H1 (cell line): Measurements from ENCODE around the gene PLK3. TPM values are rescaled to one million over a fixed set of nuclear protein-coding genes. Genes with fewer than 3 reads are reported as not detected.

Source experiments
- CTCF ChIA-PET: fragments of 300-600 bp; sonication (Branson Sonifier 250); formaldehyde crosslinking; loops from one replicate; lab custom pipeline; 2021; ENCODE audit not compliant: partially characterized antibody; lab: Charles Lee
- POLR2A ChIA-PET: fragments of 300-600 bp; sonication (Branson Sonifier 250); formaldehyde crosslinking; loops from one replicate; lab custom pipeline; 2021; ENCODE audit warnings: inconsistent platforms; ENCODE audit not compliant: partially characterized antibody; lab: Charles Lee
- DNase-seq, 2 experiments: peaks; one replicate each; pipeline versions ENCODE4 v3.0.0 to v3.0.0-alpha.2; 2010 to 2022; ENCODE audit warnings: low spot score in 2 of 2, low read depth in 1 of 2, mixed read lengths in 1 of 2
- FAIRE-seq: peaks from 2 replicates; lab custom pipeline; 2011; peaks lifted over from hg19 to GRCh38; lab: Jason Lieb, UNC
- H2AFZ ChIP-seq: 2 replicates; pipeline ENCODE4 v1.8.1; 2012; ENCODE audit warnings: low read length, inconsistent platforms
- H2AK5ac ChIP-seq: 2 replicates; pipeline ENCODE4 v1.6.1; 2013; ENCODE audit warnings: low read depth, low read length
- H2BK120ac ChIP-seq: replicated peaks from 2 replicates; pipeline ENCODE3; 2013; ENCODE audit warnings: low read depth, low read length, inconsistent platforms
- H2BK12ac ChIP-seq: 2 replicates; pipeline ENCODE4 v1.6.1; 2013; ENCODE audit warnings: low read depth, low read length
- H2BK15ac ChIP-seq: 2 replicates; pipeline ENCODE4 v1.6.1; 2013; ENCODE audit warnings: low read length
- H2BK20ac ChIP-seq: 2 replicates; pipeline ENCODE4 v1.6.1; 2013; ENCODE audit warnings: low read length
- H2BK5ac ChIP-seq: 2 replicates; pipeline ENCODE4 v1.6.1; 2013; ENCODE audit warnings: low read depth, low read length
- H3K14ac ChIP-seq: 2 replicates; pipeline ENCODE4 v1.6.1; 2013; ENCODE audit warnings: inconsistent platforms; ENCODE audit not compliant: insufficient read length
- H3K18ac ChIP-seq: 2 replicates; pipeline ENCODE4 v1.6.1; 2013; ENCODE audit warnings: low read length; ENCODE audit errors: extremely low read depth
- H3K23ac ChIP-seq: 2 replicates; pipeline ENCODE4 v1.6.1; 2013; ENCODE audit warnings: inconsistent platforms; ENCODE audit not compliant: insufficient read length
- H3K23me2 ChIP-seq: 2 replicates; pipeline ENCODE4 v1.6.1; 2013; ENCODE audit warnings: low read depth, low read length
- H3K27ac ChIP-seq: 2 replicates; pipeline ENCODE4 v1.6.1; 2011; ENCODE audit warnings: low read depth, low read length, inconsistent platforms
- H3K27me3 ChIP-seq, 4 experiments: replicated peaks in 1 of 4; 1 replicate in 1 of 4; 2 replicates in 3 of 4; pipeline versions ENCODE4 v1.6.1 to v1.8.1; 2011 to 2013; ENCODE audit warnings: low read length in 3 of 4, mild to moderate bottlenecking in 3 of 4, inconsistent platforms in 2 of 4, mixed read lengths in 2 of 4, moderate library complexity in 1 of 4; ENCODE audit not compliant: control insufficient read depth in 3 of 4, insufficient read depth in 3 of 4; ENCODE audit errors: extremely low read depth in 1 of 4
- H3K36me3 ChIP-seq, 4 experiments: 2 replicates each; pipeline versions ENCODE4 v1.6.1 to v1.8.1; 2011 to 2013; ENCODE audit warnings: mild to moderate bottlenecking in 4 of 4, low read length in 3 of 4, moderate library complexity in 2 of 4, control low read depth in 1 of 4, inconsistent platforms in 1 of 4; ENCODE audit not compliant: insufficient read depth in 4 of 4, control insufficient read depth in 2 of 4
- H3K4ac ChIP-seq: replicated peaks from 2 replicates; pipeline ENCODE3; 2013; ENCODE audit warnings: low read length, low read depth, mixed read lengths, inconsistent platforms; ENCODE audit not compliant: insufficient read length
- H3K4me1 ChIP-seq, 4 experiments: replicated peaks in 1 of 4; 1 replicate in 1 of 4; 2 replicates in 3 of 4; pipeline versions ENCODE4 v1.6.1 to v1.8.1; 2011 to 2013; ENCODE audit warnings: low read length in 3 of 4, inconsistent platforms in 2 of 4, mixed read lengths in 1 of 4; ENCODE audit not compliant: insufficient read depth in 4 of 4, control insufficient read depth in 3 of 4
- H3K4me2 ChIP-seq, 2 experiments: 2 replicates each; pipeline versions ENCODE4 v1.6.1 to v1.8.1; 2011 to 2013; ENCODE audit warnings: low read depth in 2 of 2, low read length in 2 of 2, control low read depth in 1 of 2, inconsistent platforms in 1 of 2, mild to moderate bottlenecking in 1 of 2; ENCODE audit not compliant: insufficient read depth in 1 of 2
- H3K4me3 ChIP-seq, 4 experiments: fragments of 200-600, 300-600 bp in 1 of 4; sonication (generic), shearing (Covaris generic), sonication (Bioruptor Twin) in 1 of 4; 2 replicates each; pipeline versions ENCODE4 v1.5.1 to v1.8.1; 2011 to 2016; ENCODE audit warnings: low read length in 4 of 4, low read depth in 3 of 4, control low read depth in 2 of 4, inconsistent platforms in 2 of 4, mild to moderate bottlenecking in 2 of 4, mixed read lengths in 1 of 4, moderate library complexity in 1 of 4; ENCODE audit not compliant: insufficient read depth in 2 of 4; ENCODE audit errors: extremely low read depth in 1 of 4
- H3K56ac ChIP-seq: replicated peaks from 2 replicates; pipeline ENCODE3; 2013; ENCODE audit warnings: low read depth, mild to moderate bottlenecking, mixed read lengths, low read length, inconsistent platforms; ENCODE audit not compliant: insufficient read length
- H3K79me1 ChIP-seq: 2 replicates; pipeline ENCODE4 v1.6.1; 2013; ENCODE audit warnings: low read depth, low read length, control low read depth
- H3K79me2 ChIP-seq, 2 experiments: 2 replicates each; pipeline versions ENCODE4 v1.6.1 to v1.8.1; 2012 to 2013; ENCODE audit warnings: low read length in 2 of 2, mild to moderate bottlenecking in 2 of 2, inconsistent platforms in 1 of 2; ENCODE audit not compliant: insufficient read depth in 2 of 2, control insufficient read depth in 1 of 2
- H3K9ac ChIP-seq, 4 experiments: replicated peaks in 1 of 4; 1 replicate in 1 of 4; 2 replicates in 3 of 4; pipeline versions ENCODE4 v1.6.1 to v1.8.1; 2011 to 2013; ENCODE audit warnings: low read depth in 3 of 4, low read length in 3 of 4, control low read depth in 2 of 4, mild to moderate bottlenecking in 2 of 4, moderate library complexity in 2 of 4, inconsistent platforms in 1 of 4; ENCODE audit errors: extremely low read depth in 1 of 4
- H3K9me3 ChIP-seq, 2 experiments: 2 replicates each; pipeline versions ENCODE4 v1.6.1 to v1.8.1; 2012 to 2013; ENCODE audit warnings: mild to moderate bottlenecking in 2 of 2, moderate library complexity in 2 of 2, control low read depth in 1 of 2, inconsistent platforms in 1 of 2, low read depth in 1 of 2, low read length in 1 of 2, mixed read lengths in 1 of 2; ENCODE audit not compliant: insufficient read depth in 2 of 2
- H4K20me1 ChIP-seq, 2 experiments: replicated peaks in 1 of 2; 2 replicates each; pipeline versions ENCODE3 to v1.8.1; 2011 to 2013; ENCODE audit warnings: inconsistent platforms in 2 of 2, low read length in 2 of 2, mild to moderate bottlenecking in 1 of 2; ENCODE audit not compliant: insufficient read depth in 2 of 2, control insufficient read depth in 1 of 2
- H4K5ac ChIP-seq: 2 replicates; pipeline ENCODE4 v1.6.1; 2013; ENCODE audit warnings: low read length, low read depth, mixed read lengths, inconsistent platforms; ENCODE audit not compliant: insufficient read length
- H4K8ac ChIP-seq: 2 replicates; pipeline ENCODE4 v1.8.0; 2013; ENCODE audit warnings: mild to moderate bottlenecking, moderate library complexity, low read length, inconsistent platforms; ENCODE audit not compliant: insufficient read depth; ENCODE audit errors: extremely low read depth
- H4K91ac ChIP-seq: replicated peaks from 2 replicates; pipeline ENCODE3; 2013; ENCODE audit warnings: low read length, mixed read lengths, inconsistent platforms; ENCODE audit not compliant: insufficient read length
- ASH2L ChIP-seq: fragments of 200-600, 300-600 bp; sonication (generic); IDR thresholded peaks from one replicate; pipeline ENCODE4 v1.7.1; 2017; ENCODE audit warnings: low read length
- BCL11A ChIP-seq, 2 experiments: IDR thresholded peaks; one replicate each; pipeline ENCODE4 v1.6.1; 2011; ENCODE audit warnings: low read depth in 2 of 2, low read length in 2 of 2, mild to moderate bottlenecking in 2 of 2
- KDM4A ChIP-seq: IDR thresholded peaks from one replicate; pipeline ENCODE4 v1.7.1; 2012; ENCODE audit warnings: low read depth, mild to moderate bottlenecking, moderate library complexity, low read length, inconsistent platforms; ENCODE audit not compliant: severe bottlenecking
- PHF8 ChIP-seq: fragments of 200-600 bp; sonication (generic); conservative IDR thresholded peaks from 2 replicates; pipeline ENCODE4 v1.7.1; 2012; ENCODE audit warnings: low read depth, mild to moderate bottlenecking, inconsistent platforms, low read length, moderate library complexity
- RNF2 ChIP-seq: fragments of 200-900, 300-1000 bp; sonication (generic); IDR thresholded peaks from 2 replicates; pipeline ENCODE4 v1.7.1; 2016; ENCODE audit warnings: borderline replicate concordance, low read depth, mild to moderate bottlenecking, antibody characterized with exemption, low read length; ENCODE audit not compliant: poor library complexity, severe bottlenecking; ENCODE audit errors: missing control alignments
- WGBS, 2 experiments: shearing (Covaris generic) in 1 of 2; methylation state at CpG; one replicate each; pipeline versions ENCODE4 v1.1.6 to v1.1.7; 2013 to 2015; ENCODE audit warnings: low lambda C conversion rate in 2 of 2, mixed read lengths in 2 of 2, inconsistent platforms in 1 of 2, low coverage in 1 of 2, missing lambda C conversion rate in 1 of 2; ENCODE audit not compliant: insufficient replicate concordance in 2 of 2, insufficient coverage in 1 of 2, insufficient read length in 1 of 2; ENCODE audit errors: extremely low coverage in 1 of 2, missing lambda C conversion rate in 1 of 2; 5-methylcytosine and 5-hydroxymethylcytosine counted together
- polyA plus RNA-seq, 7 experiments: library from polyadenylated mRNA; depleted of rRNA in 3 of 7; stranded (reverse) in 5 of 7; unstranded in 2 of 7; fragments of >200 nt in 5 of 7; fragments of 200-250 nt in 2 of 7; gene quantifications; 1 replicate in 5 of 7; 2 replicates in 1 of 7; 4 replicates in 1 of 7; pipeline versions ENCODE4 v1.2.1 to v1.2.3, GENCODE V29; 2011 to 2013; ENCODE audit warnings: missing spikeins in 2 of 7, mixed read lengths in 2 of 7
- total RNA-seq: library from RNA; stranded (reverse); fragmentation: NEBNext Ultra II Directional; extraction: Animal tissue kit (Norgen Biotek cat#: 25700); gene quantifications from 2 replicates; pipeline ENCODE4 v1.2.1, GENCODE V29; 2021
- TF ChIP-seq, protein P1 (sequence below), 3 experiments: IDR thresholded peaks; 1 replicate in 2 of 3; 2 replicates in 1 of 3; pipeline versions ENCODE4 v1.5.1 to v1.6.1; 2011; ENCODE audit warnings: low read length in 3 of 3, mild to moderate bottlenecking in 3 of 3, inconsistent platforms in 2 of 3, low read depth in 1 of 3, moderate library complexity in 1 of 3; ENCODE audit not compliant: insufficient read depth in 1 of 3; ENCODE audit errors: control extremely low read depth in 1 of 3

PLK3 gene
- total and polyA plus RNA-seq, 2 of the 8 experiments (the other 6 are each of a cell fraction or from before 2014, with no cell fraction given): 7.9 to 12.3 TPM

DNA sequence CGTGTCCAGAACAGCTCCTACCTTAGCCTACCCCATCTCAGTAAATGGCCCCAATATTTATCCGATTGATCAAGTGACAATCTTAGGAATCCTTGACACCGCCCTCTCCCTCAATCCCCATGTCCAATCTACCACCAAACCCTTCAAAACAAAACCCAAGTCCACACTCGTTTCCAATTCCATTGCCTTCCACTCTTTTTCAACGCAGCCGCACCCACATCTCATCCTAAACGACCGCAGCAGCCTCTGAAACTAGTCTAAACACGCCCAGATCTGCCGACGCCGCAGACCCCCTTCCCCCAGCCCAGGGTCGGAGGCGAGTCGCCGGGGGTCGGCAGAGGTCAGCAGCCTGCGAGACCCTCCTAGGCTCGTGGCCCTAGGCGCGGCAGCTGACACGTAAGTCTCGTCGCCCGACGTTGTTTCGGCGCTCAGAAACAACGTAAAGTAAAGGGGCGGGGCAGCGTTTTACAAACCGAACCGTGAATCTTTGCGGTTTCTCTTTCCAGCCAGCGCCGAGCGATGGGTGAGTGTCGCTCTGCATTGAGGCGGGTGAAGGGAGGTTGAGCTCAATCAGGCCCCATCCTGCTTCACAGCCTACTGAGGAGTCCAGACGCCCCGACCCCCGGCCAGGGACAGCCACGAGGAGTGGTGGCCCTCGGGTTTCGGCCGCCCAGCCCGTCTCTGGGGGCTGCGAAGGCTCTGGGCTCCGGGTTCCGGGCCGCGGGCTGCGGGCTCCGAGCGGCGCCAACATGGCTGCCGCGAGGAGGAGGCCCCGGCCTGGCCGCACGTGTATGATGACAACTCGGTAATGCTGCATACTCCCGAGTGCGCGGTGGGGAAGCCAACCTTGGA is 24.9 kb upstream of the PLK3 start, which contains the start of gene RPS8:
Gene RPS8, plus strand, starts transcription at position 463 of the 852 bp plus-strand sequence. Its CDS starts 57 bp downstream, at position 520.
- ChIA-PET CTCF (interaction anchor here (0.6 to 4.1 kb wide), 9 partner anchors 11 to 239 kb away, joined by 3 to 21 read pairs (median 4); partner anchors contain the start of gene RNU5D-1), POLR2A (interaction anchor here (0.6 to 23.6 kb wide), 41 partner anchors 13 to 949 kb away, joined by 3 to 428 read pairs (median 5); partner anchors contain the start of genes ARMH1, BEST4, BTBD19 and CCDC163)
- H2BK5ac ChIP-seq: peak within 1 kb of the TSS; percentile 96
- H2AK5ac ChIP-seq: peak within 1 kb of the TSS; percentile 93; the same call in 1 of the 2 replicates
- H4K8ac ChIP-seq: peak within 1 kb of the TSS; percentile 99
- peaks cover 24 to 44% (median 34%) of the 10 kb centered on the region in 4 experiments for H3K36me3 ChIP-seq
- peaks cover 0 to 8% (median 2%) of the 10 kb centered on the region in 4 experiments; a peak in 5 of 7 replicates for H3K4me1 ChIP-seq
- DNase-seq: peak; percentile 85 to 94
- peak within 1 kb of the TSS; percentile 50; the same call in 1 of the 2 replicates for H2BK12ac ChIP-seq
- H3K27ac ChIP-seq: peak within 1 kb of the TSS; percentile 85
- no peak within 1 kb of the TSS for H2BK15ac ChIP-seq
- peak within 1 kb of the TSS; percentile 74 for H3K4ac ChIP-seq
- H3K18ac ChIP-seq: peak within 1 kb of the TSS; percentile 90
- H4K5ac ChIP-seq: peak within 1 kb of the TSS; percentile 82
- peak within 1 kb of the TSS; percentile 94 for H3K56ac ChIP-seq
- H2AFZ ChIP-seq: no peak within 1 kb of the TSS
- no peak within 1 kb of the TSS for H3K14ac ChIP-seq
- peaks cover 12 to 21% of the 10 kb centered on the region in 2 experiments for H4K20me1 ChIP-seq
- H3K9ac ChIP-seq: peak within 1 kb of the TSS; percentile 96 to 100 (median 98)
- peak within 1 kb of the TSS; percentile 50 for H4K91ac ChIP-seq
- no peaks in the 10 kb centered on the region for H3K27me3 ChIP-seq
- WGBS, 2 experiments: 2% methylated on average over 56 of the region's 65 CpGs; no CpG with 5 or more reads in 1 of the 2 experiments
- peak within 1 kb of the TSS; percentile 93 to 98 for H3K4me2 ChIP-seq
- no peak for FAIRE-seq
- H3K4me3 ChIP-seq: peak within 1 kb of the TSS; percentile 68 to 95 (median 84)
- peaks cover 15 to 33% of the 10 kb centered on the region in 2 experiments for H3K79me2 ChIP-seq
- H2BK20ac ChIP-seq: no peak within 1 kb of the TSS
- no peak within 1 kb of the TSS for H2BK120ac ChIP-seq
- H3K23me2 ChIP-seq: peaks cover 16% of the 10 kb centered on the region
- H3K23ac ChIP-seq: no peak within 1 kb of the TSS
- peaks cover 3% of the 10 kb centered on the region; the same call in 1 of the 2 replicates for H3K79me1 ChIP-seq
- H3K9me3 ChIP-seq: no peaks in the 10 kb centered on the region
- TF ChIP-seq, protein P1, sequence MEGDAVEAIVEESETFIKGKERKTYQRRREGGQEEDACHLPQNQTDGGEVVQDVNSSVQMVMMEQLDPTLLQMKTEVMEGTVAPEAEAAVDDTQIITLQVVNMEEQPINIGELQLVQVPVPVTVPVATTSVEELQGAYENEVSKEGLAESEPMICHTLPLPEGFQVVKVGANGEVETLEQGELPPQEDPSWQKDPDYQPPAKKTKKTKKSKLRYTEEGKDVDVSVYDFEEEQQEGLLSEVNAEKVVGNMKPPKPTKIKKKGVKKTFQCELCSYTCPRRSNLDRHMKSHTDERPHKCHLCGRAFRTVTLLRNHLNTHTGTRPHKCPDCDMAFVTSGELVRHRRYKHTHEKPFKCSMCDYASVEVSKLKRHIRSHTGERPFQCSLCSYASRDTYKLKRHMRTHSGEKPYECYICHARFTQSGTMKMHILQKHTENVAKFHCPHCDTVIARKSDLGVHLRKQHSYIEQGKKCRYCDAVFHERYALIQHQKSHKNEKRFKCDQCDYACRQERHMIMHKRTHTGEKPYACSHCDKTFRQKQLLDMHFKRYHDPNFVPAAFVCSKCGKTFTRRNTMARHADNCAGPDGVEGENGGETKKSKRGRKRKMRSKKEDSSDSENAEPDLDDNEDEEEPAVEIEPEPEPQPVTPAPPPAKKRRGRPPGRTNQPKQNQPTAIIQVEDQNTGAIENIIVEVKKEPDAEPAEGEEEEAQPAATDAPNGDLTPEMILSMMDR (IDR thresholded peaks at IDR 0.05; ENCODE audit: control extremely low read depth in 1 of 3, insufficient read depth in 1 of 3, low read depth in 1 of 3, low read length in 3 of 3): no peak
- TF ChIP-seq RNF2 (no peak), ASH2L (peak; percentile 91), PHF8 (peak; percentile 96), KDM4A (peak; percentile 100), BCL11A (IDR thresholded peaks at IDR 0.05; ENCODE audit: low read depth in 2 of 2, low read length in 2 of 2) (no peak)
